SK-N-MC (cell line): Measurements from ENCODE around the gene REEP1.

Source experiments
- EZH2 ChIP-seq: fragments of 200-600 bp; sonication (generic); IDR thresholded peaks from one replicate; pipeline ENCODE4 v1.6.1; 2017; ENCODE audit warnings: antibody characterized with exemption
- POLR2AphosphoS5 ChIP-seq: IDR thresholded peaks from 2 replicates; pipeline ENCODE4 v1.6.1; 2012; ENCODE audit warnings: mild to moderate bottlenecking, low read depth, low read length, borderline replicate concordance

GRCh38 chr2:86218124-86218523, 119.3 kb downstream of the REEP1 start:
- TF ChIP-seq POLR2AphosphoS5: no peak
- TF ChIP-seq EZH2: no peak
